Measurements from ENCODE around the gene CPPED1.

The CPPED1 gene

GRCh38 chr16:12803203-12804093 is at the start of gene CPPED1:
Gene CPPED1, minus strand, starts transcription at chr16:12803887. Its CDS starts 111 bp downstream, at chr16:12803776.
- H3K27me3 ChIP-seq (ENCODE audit: control insufficient read depth, insufficient read depth, low read length) = no peaks in the 10 kb centered on the region
- no peaks in the 10 kb centered on the region for H3K9me3 ChIP-seq (ENCODE audit: control insufficient read depth, low read depth, low read length)
- no peaks in the 10 kb centered on the region for H3K36me3 ChIP-seq (ENCODE audit: control insufficient read depth, low read depth, low read length)
- H3K4me3 ChIP-seq (ENCODE audit: low read length) = peak within 1 kb of the TSS; percentile 80
- H3K4me1 ChIP-seq (ENCODE audit: control insufficient read depth, low read depth, low read length) = no peaks in the 10 kb centered on the region
- H3K27ac ChIP-seq (ENCODE audit: low read length) = peak within 1 kb of the TSS; percentile 6
- H3K9ac ChIP-seq (ENCODE audit: low read length) = peak within 1 kb of the TSS; percentile 52

- H3K4me1 ChIP-seq (ENCODE audit: control insufficient read depth, low read depth, low read length) = no peaks in the 10 kb centered on the region
- no peaks in the 10 kb centered on the region for H3K36me3 ChIP-seq (ENCODE audit: control insufficient read depth, low read depth, low read length)
- no peak overlapping the region for H3K4me3 ChIP-seq (ENCODE audit: low read length)
- H3K9ac ChIP-seq (ENCODE audit: low read length) = no peak overlapping the region
- no peaks in the 10 kb centered on the region for H3K27me3 ChIP-seq (ENCODE audit: control insufficient read depth, insufficient read depth, low read length)
- H3K27ac ChIP-seq (ENCODE audit: low read length) = no peak overlapping the region
- no peaks in the 10 kb centered on the region for H3K9me3 ChIP-seq (ENCODE audit: control insufficient read depth, low read depth, low read length)
Observed at GRCh38 chr16:12850186-12850585, 46.5 kb upstream of the CPPED1 start.

GRCh38 chr16:12846592-12846991 is 42.9 kb upstream of the CPPED1 start:
- H3K27me3 ChIP-seq (ENCODE audit: control insufficient read depth, insufficient read depth, low read length) = no peaks in the 10 kb centered on the region
- no peak overlapping the region for H3K4me3 ChIP-seq (ENCODE audit: low read length)
- H3K4me1 ChIP-seq (ENCODE audit: control insufficient read depth, low read depth, low read length) = no peaks in the 10 kb centered on the region
- no peaks in the 10 kb centered on the region for H3K9me3 ChIP-seq (ENCODE audit: control insufficient read depth, low read depth, low read length)
- H3K27ac ChIP-seq (ENCODE audit: low read length) = no peak overlapping the region
- H3K9ac ChIP-seq (ENCODE audit: low read length) = no peak overlapping the region
- no peaks in the 10 kb centered on the region for H3K36me3 ChIP-seq (ENCODE audit: control insufficient read depth, low read depth, low read length)

DNA sequence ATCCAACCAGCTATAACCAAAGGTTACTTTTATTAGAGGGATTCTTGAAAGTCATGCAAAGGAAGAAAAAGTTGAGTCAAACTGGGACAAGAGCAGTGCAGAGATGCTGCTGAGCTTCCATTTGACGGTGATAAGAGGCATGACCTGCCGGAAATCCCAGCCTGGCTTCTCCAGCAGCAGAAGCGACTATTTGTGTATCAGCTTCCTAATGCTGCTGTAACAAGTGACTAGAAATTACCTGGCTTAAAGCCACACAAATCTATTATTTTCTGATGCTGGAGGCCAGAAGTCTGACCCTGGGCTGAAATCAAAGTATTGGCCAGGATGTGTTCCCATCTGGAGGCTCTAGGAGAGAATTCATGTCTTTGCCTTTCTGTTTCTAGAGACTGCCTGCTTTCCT is 41.6 kb upstream of the CPPED1 start:
- H3K4me3 ChIP-seq (ENCODE audit: low read length) = no peak overlapping the region
- no peak overlapping the region for H3K9ac ChIP-seq (ENCODE audit: low read length)
- H3K9me3 ChIP-seq (ENCODE audit: control insufficient read depth, low read depth, low read length) = no peaks in the 10 kb centered on the region
- H3K4me1 ChIP-seq (ENCODE audit: control insufficient read depth, low read depth, low read length) = no peaks in the 10 kb centered on the region
- no peaks in the 10 kb centered on the region for H3K27me3 ChIP-seq (ENCODE audit: control insufficient read depth, insufficient read depth, low read length)
- H3K36me3 ChIP-seq (ENCODE audit: control insufficient read depth, low read depth, low read length) = no peaks in the 10 kb centered on the region
- H3K27ac ChIP-seq (ENCODE audit: low read length) = no peak overlapping the region

DNA sequence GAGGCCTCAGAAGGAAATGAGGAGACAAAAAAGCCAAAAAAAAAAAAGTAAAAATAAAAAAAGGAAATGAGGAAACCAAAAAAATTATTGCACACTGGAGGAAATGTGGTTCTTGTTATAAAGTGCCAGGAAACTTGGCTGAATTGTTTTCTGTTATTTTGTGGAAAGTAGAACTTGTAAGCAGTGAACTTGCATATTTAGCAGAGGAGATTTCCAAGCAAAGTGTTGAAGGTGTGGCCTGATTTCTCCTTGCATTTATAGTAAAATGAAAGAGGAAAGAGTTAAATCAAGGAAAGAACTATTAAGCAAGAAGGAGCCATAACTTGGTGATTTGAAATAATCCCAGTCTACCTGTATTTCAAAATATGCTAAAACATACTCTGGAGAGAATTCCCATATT is 34.1 kb upstream of the CPPED1 start:
- Histone ChIP-seq H3K9ac (ENCODE audit: low read length) (no peak overlapping the region), H3K27me3 (ENCODE audit: control insufficient read depth, insufficient read depth, low read length) (no peaks in the 10 kb centered on the region), H3K4me1 (ENCODE audit: control insufficient read depth, low read depth, low read length) (no peaks in the 10 kb centered on the region), H3K4me3 (ENCODE audit: low read length) (no peak overlapping the region), H3K27ac (ENCODE audit: low read length) (no peak overlapping the region), H3K36me3 (ENCODE audit: control insufficient read depth, low read depth, low read length) (no peaks in the 10 kb centered on the region), H3K9me3 (ENCODE audit: control insufficient read depth, low read depth, low read length) (no peaks in the 10 kb centered on the region)

GRCh38 chr16:12837291-12837690 is 33.6 kb upstream of the CPPED1 start:
- no peak overlapping the region for H3K9ac ChIP-seq (ENCODE audit: low read length)
- no peaks in the 10 kb centered on the region for H3K4me1 ChIP-seq (ENCODE audit: control insufficient read depth, low read depth, low read length)
- no peaks in the 10 kb centered on the region for H3K36me3 ChIP-seq (ENCODE audit: control insufficient read depth, low read depth, low read length)
- no peaks in the 10 kb centered on the region for H3K9me3 ChIP-seq (ENCODE audit: control insufficient read depth, low read depth, low read length)
- H3K4me3 ChIP-seq (ENCODE audit: low read length) = no peak overlapping the region
- no peaks in the 10 kb centered on the region for H3K27me3 ChIP-seq (ENCODE audit: control insufficient read depth, insufficient read depth, low read length)
- no peak overlapping the region for H3K27ac ChIP-seq (ENCODE audit: low read length)

DNA sequence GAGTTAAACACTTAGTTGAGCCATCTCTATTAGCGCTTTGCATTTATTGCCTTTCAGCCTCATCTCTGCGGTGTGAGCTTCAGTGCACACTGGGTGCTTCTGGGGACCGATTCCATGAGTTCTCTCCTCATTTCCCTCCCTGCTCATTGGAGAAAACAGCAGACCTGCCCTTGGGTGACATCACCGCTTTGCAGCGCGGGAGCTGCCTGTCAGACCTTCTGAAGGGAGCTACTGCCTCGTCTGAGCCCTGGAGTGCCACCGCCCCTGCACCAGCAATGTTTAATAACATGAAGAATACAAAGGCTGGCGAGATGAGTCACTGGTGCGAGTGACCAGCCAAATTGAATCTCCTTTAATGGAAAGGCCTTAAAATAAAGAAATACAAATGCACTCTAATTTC is 30.2 kb upstream of the CPPED1 start:
- Histone ChIP-seq H3K4me1 (ENCODE audit: control insufficient read depth, low read depth, low read length) (no peaks in the 10 kb centered on the region), H3K27me3 (ENCODE audit: control insufficient read depth, insufficient read depth, low read length) (no peaks in the 10 kb centered on the region), H3K4me3 (ENCODE audit: low read length) (no peak overlapping the region), H3K36me3 (ENCODE audit: control insufficient read depth, low read depth, low read length) (no peaks in the 10 kb centered on the region), H3K9me3 (ENCODE audit: control insufficient read depth, low read depth, low read length) (no peaks in the 10 kb centered on the region), H3K27ac (ENCODE audit: low read length) (no peak overlapping the region), H3K9ac (ENCODE audit: low read length) (no peak overlapping the region)

DNA sequence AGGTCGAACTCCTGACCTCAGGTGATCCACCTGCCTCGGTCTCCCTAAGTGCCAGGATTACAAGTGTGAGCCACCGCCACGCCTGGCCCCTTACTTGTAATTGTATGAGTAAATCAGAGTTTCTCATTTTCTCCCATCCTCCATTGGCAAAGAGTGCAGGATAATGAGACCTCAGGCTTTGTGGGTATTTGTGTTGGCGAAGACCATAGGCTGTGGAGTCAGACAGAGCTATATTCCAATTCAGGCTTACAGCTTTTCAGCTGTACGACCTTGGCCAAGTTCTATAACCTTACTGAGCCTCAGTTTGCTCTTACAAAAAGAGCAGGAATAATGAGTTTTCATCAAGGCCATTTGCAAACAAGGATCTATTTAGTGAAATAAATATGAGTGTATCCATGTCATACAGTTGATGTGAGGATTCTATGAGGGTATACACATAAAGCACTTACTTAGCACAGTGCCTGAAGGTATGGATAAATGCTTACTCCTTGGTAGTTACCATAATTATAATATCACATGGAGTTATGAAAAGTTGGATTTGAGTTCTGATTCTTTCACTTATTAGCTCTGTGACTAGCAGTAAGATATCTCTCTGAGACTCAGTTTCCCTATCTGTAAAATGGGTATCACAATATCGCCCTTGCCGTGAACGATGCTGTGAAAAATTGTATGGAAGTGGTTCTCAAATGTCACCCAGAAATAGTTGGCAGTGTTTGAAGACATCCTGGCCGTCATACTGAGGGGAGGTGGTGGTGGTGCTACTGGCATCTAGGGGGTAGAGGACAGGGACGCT is 25.6 kb upstream of the CPPED1 start:
- Histone ChIP-seq H3K9ac (ENCODE audit: low read length) (no peak overlapping the region), H3K4me1 (ENCODE audit: control insufficient read depth, low read depth, low read length) (peaks cover 3% of the 10 kb centered on the region), H3K27me3 (ENCODE audit: control insufficient read depth, insufficient read depth, low read length) (no peaks in the 10 kb centered on the region), H3K4me3 (ENCODE audit: low read length) (no peak overlapping the region), H3K9me3 (ENCODE audit: control insufficient read depth, low read depth, low read length) (no peaks in the 10 kb centered on the region), H3K36me3 (ENCODE audit: control insufficient read depth, low read depth, low read length) (no peaks in the 10 kb centered on the region), H3K27ac (ENCODE audit: low read length) (no peak overlapping the region)

GRCh38 chr16:12828206-12828605 is 24.5 kb upstream of the CPPED1 start:
- no peak overlapping the region for H3K27ac ChIP-seq (ENCODE audit: low read length)
- H3K36me3 ChIP-seq (ENCODE audit: control insufficient read depth, low read depth, low read length) = no peaks in the 10 kb centered on the region
- peaks cover 3% of the 10 kb centered on the region for H3K4me1 ChIP-seq (ENCODE audit: control insufficient read depth, low read depth, low read length)
- no peak overlapping the region for H3K4me3 ChIP-seq (ENCODE audit: low read length)
- no peak overlapping the region for H3K9ac ChIP-seq (ENCODE audit: low read length)
- H3K9me3 ChIP-seq (ENCODE audit: control insufficient read depth, low read depth, low read length) = no peaks in the 10 kb centered on the region
- no peaks in the 10 kb centered on the region for H3K27me3 ChIP-seq (ENCODE audit: control insufficient read depth, insufficient read depth, low read length)

- Histone ChIP-seq H3K9me3 (ENCODE audit: control insufficient read depth, low read depth, low read length) (no peaks in the 10 kb centered on the region), H3K4me1 (ENCODE audit: control insufficient read depth, low read depth, low read length) (peaks cover 3% of the 10 kb centered on the region), H3K36me3 (ENCODE audit: control insufficient read depth, low read depth, low read length) (no peaks in the 10 kb centered on the region), H3K27ac (ENCODE audit: low read length) (no peak overlapping the region), H3K27me3 (ENCODE audit: control insufficient read depth, insufficient read depth, low read length) (no peaks in the 10 kb centered on the region), H3K4me3 (ENCODE audit: low read length) (no peak overlapping the region), H3K9ac (ENCODE audit: low read length) (no peak overlapping the region)
Observed at GRCh38 chr16:12826559-12826958, 22.9 kb upstream of the CPPED1 start.

DNA sequence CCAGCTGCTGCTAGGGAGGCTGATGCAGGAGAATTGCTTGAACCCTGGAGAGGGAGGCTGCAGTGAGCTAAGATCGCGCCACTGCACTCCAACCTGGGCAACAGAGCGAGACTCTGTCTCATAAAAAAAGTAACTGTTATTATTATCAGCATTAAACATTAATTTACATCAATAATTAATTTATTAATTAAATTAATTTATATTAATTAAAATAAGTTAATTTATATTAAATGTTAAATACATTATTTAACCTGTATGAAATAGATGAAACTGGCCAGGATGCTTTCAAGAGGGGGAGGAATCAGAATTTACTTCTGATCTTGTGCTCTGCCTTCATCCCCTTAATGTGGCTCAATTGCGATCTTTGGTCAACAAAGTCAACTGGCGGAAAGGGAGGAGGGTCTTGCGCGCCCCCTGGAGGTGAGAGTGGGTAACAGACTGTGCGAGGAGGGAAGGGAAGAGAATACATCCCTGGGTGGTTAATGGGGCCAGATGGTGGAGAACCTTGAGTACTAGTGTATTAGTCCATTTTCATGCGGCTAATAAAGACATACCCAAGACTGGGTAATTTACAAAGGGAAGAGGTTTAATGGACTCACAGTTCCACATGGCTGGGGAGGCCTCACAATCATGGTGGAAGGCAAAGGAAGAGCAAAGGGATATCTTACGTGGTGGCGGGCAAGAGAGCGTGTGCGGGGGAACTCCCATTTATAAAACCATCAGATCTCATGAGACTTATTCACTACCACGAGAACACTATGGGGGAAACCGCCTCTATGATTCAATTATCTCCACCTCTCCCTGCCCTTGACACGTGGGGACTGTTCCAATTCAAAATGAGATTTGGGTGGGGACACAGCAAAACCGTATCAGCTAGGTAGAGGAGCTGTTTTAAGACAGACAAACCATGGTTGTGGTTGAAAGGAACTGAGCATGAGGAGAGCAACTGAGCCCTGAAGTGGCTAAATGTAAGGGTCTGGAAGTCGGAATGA is 15.7 kb upstream of the CPPED1 start:
- H3K9me3 ChIP-seq (ENCODE audit: control insufficient read depth, low read depth, low read length) = no peaks in the 10 kb centered on the region
- no peaks in the 10 kb centered on the region for H3K36me3 ChIP-seq (ENCODE audit: control insufficient read depth, low read depth, low read length)
- H3K27ac ChIP-seq (ENCODE audit: low read length) = no peak overlapping the region
- no peak overlapping the region for H3K4me3 ChIP-seq (ENCODE audit: low read length)
- no peaks in the 10 kb centered on the region for H3K4me1 ChIP-seq (ENCODE audit: control insufficient read depth, low read depth, low read length)
- no peaks in the 10 kb centered on the region for H3K27me3 ChIP-seq (ENCODE audit: control insufficient read depth, insufficient read depth, low read length)
- no peak overlapping the region for H3K9ac ChIP-seq (ENCODE audit: low read length)
